ENCODE data around the gene C1orf216. TPM values are rescaled to one million over a fixed set of nuclear protein-coding genes. Genes with fewer than 3 reads are reported as not detected.

C1orf216 gene
- total RNA-seq, 4 donors from 2014 or later: 9.6 to 28.8 (median 15.5) TPM

GRCh38 chr1:35683012-35683411 is 35.7 kb downstream of the C1orf216 start:
- no peak for DNase-seq (ENCODE audit: low spot score)
- no peak for TF ChIP-seq CTCF (IDR thresholded peaks at IDR 0.05)
- no peak for ATAC-seq (ENCODE audit: low FRiP score)

- no peak for TF ChIP-seq CTCF (IDR thresholded peaks at IDR 0.05)
- ATAC-seq (ENCODE audit: low FRiP score) (no peak), DNase-seq (ENCODE audit: low spot score) (no peak)
These were observed 38.4 kb downstream of the C1orf216 start for GRCh38 chr1:35680271-35680670.

- no peak for ATAC-seq (ENCODE audit: low FRiP score)
- no peak for DNase-seq (ENCODE audit: low spot score)
- TF ChIP-seq CTCF (IDR thresholded peaks at IDR 0.05): no peak
These were observed 42.9 kb downstream of the C1orf216 start for GRCh38 chr1:35675773-35676172.

- DNase-seq (ENCODE audit: low spot score) (no peak), ATAC-seq (ENCODE audit: low FRiP score) (no peak)
- TF ChIP-seq CTCF (IDR thresholded peaks at IDR 0.05): no peak
These were observed 44.6 kb downstream of the C1orf216 start for GRCh38 chr1:35674111-35674510.

- no peak for TF ChIP-seq CTCF (IDR thresholded peaks at IDR 0.05)
- DNase-seq (ENCODE audit: low spot score) (no peak), ATAC-seq (ENCODE audit: low FRiP score) (no peak)
These were observed 46.6 kb downstream of the C1orf216 start for GRCh38 chr1:35672116-35672515.

GRCh38 chr1:35668506-35668905 is 50.2 kb downstream of the C1orf216 start:
- ATAC-seq (ENCODE audit: low FRiP score) (no peak), DNase-seq (ENCODE audit: low spot score) (no peak)
- TF ChIP-seq CTCF (IDR thresholded peaks at IDR 0.05): no peak

- no peak for TF ChIP-seq CTCF (IDR thresholded peaks at IDR 0.05)
- ATAC-seq (ENCODE audit: low FRiP score) (no peak), DNase-seq (ENCODE audit: low spot score) (no peak)
These were observed 51.8 kb downstream of the C1orf216 start for GRCh38 chr1:35666916-35667315.
